B cell (primary cell): ENCODE data around the gene ENOX1.

Source experiments
- EZH2 ChIP-seq: IDR thresholded peaks from 2 replicates; pipeline ENCODE4 v1.6.1; 2012; ENCODE audit warnings: borderline replicate concordance, low read depth, mild to moderate bottlenecking, moderate library complexity, low read length; ENCODE audit not compliant: insufficient read depth, poor library complexity, severe bottlenecking
- TF ChIP-seq, protein P1 (sequence below): fragments of 200-600 bp; IDR thresholded peaks from one replicate; pipeline ENCODE4 v1.8.0; 2022; ENCODE audit warnings: antibody characterized with exemption, mild to moderate bottlenecking

DNA sequence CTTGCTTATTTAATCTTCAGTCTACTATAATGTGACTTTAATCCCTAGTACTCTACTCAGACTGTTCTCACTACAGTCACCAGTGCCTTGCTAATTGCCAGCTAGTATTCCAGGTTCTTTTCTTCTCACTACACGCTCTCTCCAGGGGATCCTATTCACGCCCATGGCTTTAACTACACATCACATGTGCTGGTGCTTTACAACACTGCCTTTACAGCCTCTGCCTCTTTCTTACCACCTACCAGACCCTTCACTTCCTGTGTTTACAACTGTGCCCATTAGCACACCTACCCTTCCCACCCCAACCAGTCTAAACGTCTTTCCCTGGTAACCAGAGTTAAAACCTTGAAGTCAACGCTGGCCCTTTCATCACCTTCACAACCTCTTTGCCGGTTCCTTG lies 513.9 kb downstream of the ENOX1 start:
- TF ChIP-seq, protein P1, sequence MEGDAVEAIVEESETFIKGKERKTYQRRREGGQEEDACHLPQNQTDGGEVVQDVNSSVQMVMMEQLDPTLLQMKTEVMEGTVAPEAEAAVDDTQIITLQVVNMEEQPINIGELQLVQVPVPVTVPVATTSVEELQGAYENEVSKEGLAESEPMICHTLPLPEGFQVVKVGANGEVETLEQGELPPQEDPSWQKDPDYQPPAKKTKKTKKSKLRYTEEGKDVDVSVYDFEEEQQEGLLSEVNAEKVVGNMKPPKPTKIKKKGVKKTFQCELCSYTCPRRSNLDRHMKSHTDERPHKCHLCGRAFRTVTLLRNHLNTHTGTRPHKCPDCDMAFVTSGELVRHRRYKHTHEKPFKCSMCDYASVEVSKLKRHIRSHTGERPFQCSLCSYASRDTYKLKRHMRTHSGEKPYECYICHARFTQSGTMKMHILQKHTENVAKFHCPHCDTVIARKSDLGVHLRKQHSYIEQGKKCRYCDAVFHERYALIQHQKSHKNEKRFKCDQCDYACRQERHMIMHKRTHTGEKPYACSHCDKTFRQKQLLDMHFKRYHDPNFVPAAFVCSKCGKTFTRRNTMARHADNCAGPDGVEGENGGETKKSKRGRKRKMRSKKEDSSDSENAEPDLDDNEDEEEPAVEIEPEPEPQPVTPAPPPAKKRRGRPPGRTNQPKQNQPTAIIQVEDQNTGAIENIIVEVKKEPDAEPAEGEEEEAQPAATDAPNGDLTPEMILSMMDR, result no peak
- no peak for TF ChIP-seq EZH2
